Ectodermal cell (in vitro differentiated cells): Measurements from ENCODE around the gene ARHGEF6.

Source experiments
- H3K27ac ChIP-seq: 2 replicates; pipeline ENCODE4 v1.7.0; 2013; ENCODE audit warnings: mild to moderate bottlenecking, low read depth, low read length; ENCODE audit not compliant: insufficient read depth, poor library complexity, severe bottlenecking
- H3K27me3 ChIP-seq: 2 replicates; pipeline ENCODE4 v1.7.0; 2013; ENCODE audit warnings: mild to moderate bottlenecking, low read length; ENCODE audit not compliant: insufficient read depth, control insufficient read depth, poor library complexity, severe bottlenecking
- H3K36me3 ChIP-seq: one replicate; pipeline ENCODE4 v1.7.0; 2013; ENCODE audit warnings: low read length; ENCODE audit not compliant: control insufficient read depth, insufficient read depth
- H3K4me1 ChIP-seq: one replicate; pipeline ENCODE4 v1.7.0; 2013; ENCODE audit warnings: low read length; ENCODE audit not compliant: control insufficient read depth, insufficient read depth
- H3K4me3 ChIP-seq: 2 replicates; pipeline ENCODE4 v1.7.0; 2013; ENCODE audit warnings: low read depth, low read length, control low read depth; ENCODE audit not compliant: insufficient read depth
- H3K9me3 ChIP-seq: 2 replicates; pipeline ENCODE4 v1.7.0; 2013; ENCODE audit warnings: mild to moderate bottlenecking, low read length, moderate library complexity; ENCODE audit not compliant: control insufficient read depth
- WGBS, 2 experiments: methylation state at CpG; one replicate each; pipeline ENCODE4 v1.1.7; 2013; ENCODE audit warnings: missing lambda C conversion rate in 2 of 2; 5-methylcytosine and 5-hydroxymethylcytosine counted together

Gene ARHGEF6

GRCh38 chrX:136752346-136752745 lies 28.4 kb downstream of the ARHGEF6 start:
- no peak overlapping the region for H3K27ac ChIP-seq
- H3K9me3 ChIP-seq = no peaks in the 10 kb centered on the region
- 92 to 94% methylated on average over 4 of the region's 4 CpGs for WGBS, 2 experiments
- no peaks in the 10 kb centered on the region for H3K36me3 ChIP-seq
- H3K27me3 ChIP-seq = no peaks in the 10 kb centered on the region
- H3K4me1 ChIP-seq = no peaks in the 10 kb centered on the region
- no peak overlapping the region for H3K4me3 ChIP-seq

DNA sequence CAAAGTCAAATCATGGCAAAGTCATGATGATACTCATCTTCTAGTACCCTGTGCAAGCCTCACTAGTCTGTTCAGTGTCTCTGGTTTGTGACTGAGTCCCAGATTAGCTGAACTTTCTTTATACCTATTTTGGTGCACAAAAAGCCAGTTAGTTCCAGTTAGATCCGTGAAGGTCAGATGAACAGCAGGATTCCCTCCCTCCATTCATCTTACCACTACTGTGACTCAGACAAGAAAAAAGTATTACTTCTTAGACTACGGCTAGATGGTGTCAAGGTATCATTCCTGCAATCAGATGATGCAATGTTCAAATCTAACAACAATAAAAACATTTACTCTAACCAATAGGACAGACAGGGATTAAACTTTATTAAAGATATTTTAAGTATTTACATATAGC lies 30.4 kb downstream of the ARHGEF6 start:
- H3K27me3 ChIP-seq = no peaks in the 10 kb centered on the region
- H3K27ac ChIP-seq = no peak overlapping the region
- no peaks in the 10 kb centered on the region for H3K36me3 ChIP-seq
- no peaks in the 10 kb centered on the region for H3K4me1 ChIP-seq
- no peaks in the 10 kb centered on the region for H3K9me3 ChIP-seq
- H3K4me3 ChIP-seq = no peak overlapping the region
- 74 to 88% methylated on average over 2 of the region's 2 CpGs for WGBS, 2 experiments

GRCh38 chrX:136747003-136747986 lies 33.4 kb downstream of the ARHGEF6 start:
- 91 to 97% methylated on average over 6 to 7 of the region's 8 CpGs for WGBS, 2 experiments
- H3K4me3 ChIP-seq = no peak overlapping the region
- H3K36me3 ChIP-seq = no peaks in the 10 kb centered on the region
- H3K27me3 ChIP-seq = no peaks in the 10 kb centered on the region
- no peaks in the 10 kb centered on the region for H3K4me1 ChIP-seq
- no peaks in the 10 kb centered on the region for H3K9me3 ChIP-seq
- H3K27ac ChIP-seq = no peak overlapping the region

DNA sequence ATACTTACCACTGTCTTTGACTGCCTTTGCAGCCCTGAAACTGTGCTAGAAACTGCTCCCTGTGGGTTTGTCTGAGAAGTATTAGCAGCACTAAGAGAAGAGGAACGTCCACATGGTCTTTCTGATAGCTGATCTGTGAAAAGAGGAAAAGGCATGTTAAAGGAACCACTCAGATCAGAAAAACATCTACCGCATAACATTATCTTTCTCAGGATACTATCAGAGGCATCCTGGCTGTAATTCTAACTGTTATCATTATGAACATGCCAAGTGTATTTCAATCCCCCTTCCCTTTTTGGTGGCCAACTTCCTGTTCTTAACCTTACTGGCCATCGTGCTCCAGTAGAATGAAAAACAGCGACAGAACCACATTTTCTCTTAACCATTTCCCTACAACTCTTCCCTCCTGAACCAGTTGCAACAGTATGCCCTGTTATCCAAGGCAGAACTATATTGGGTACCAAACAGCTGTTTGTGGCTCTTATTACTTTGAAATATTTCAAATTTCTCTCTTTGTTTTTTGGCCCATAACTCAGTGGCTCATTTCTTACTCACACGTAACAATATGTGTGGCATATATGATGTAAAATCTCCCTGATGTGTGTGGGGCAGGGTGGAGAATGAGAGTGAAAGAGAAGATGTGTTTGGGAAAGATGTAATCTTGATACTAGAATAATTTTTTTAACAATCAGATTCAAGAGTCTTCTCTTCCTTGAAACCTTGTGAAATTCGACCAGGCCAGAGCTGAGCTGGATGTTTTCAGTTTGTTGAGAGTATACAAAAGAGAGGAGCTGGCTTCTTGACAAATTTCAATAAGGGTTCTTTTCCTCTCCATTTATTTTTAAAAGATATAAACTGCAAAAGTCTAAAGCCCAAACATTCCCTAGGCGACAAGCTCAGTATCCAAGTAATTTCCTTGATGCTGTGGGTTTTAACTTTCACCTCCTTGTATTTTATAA lies 35.2 kb downstream of the ARHGEF6 start:
- 91 to 96% methylated on average over 5 to 6 of the region's 7 CpGs for WGBS, 2 experiments
- no peaks in the 10 kb centered on the region for H3K9me3 ChIP-seq
- H3K27ac ChIP-seq = no peak overlapping the region
- H3K27me3 ChIP-seq = no peaks in the 10 kb centered on the region
- no peaks in the 10 kb centered on the region for H3K36me3 ChIP-seq
- H3K4me3 ChIP-seq = no peak overlapping the region
- no peaks in the 10 kb centered on the region for H3K4me1 ChIP-seq

- no peak overlapping the region for H3K4me3 ChIP-seq
- no peak overlapping the region for H3K27ac ChIP-seq
- 91% methylated on average over 7 of the region's 7 CpGs for WGBS, 2 experiments
- H3K27me3 ChIP-seq = no peaks in the 10 kb centered on the region
- no peaks in the 10 kb centered on the region for H3K9me3 ChIP-seq
- H3K36me3 ChIP-seq = no peaks in the 10 kb centered on the region
- no peaks in the 10 kb centered on the region for H3K4me1 ChIP-seq
Observed at GRCh38 chrX:136742721-136743379, 37.9 kb downstream of the ARHGEF6 start.

DNA sequence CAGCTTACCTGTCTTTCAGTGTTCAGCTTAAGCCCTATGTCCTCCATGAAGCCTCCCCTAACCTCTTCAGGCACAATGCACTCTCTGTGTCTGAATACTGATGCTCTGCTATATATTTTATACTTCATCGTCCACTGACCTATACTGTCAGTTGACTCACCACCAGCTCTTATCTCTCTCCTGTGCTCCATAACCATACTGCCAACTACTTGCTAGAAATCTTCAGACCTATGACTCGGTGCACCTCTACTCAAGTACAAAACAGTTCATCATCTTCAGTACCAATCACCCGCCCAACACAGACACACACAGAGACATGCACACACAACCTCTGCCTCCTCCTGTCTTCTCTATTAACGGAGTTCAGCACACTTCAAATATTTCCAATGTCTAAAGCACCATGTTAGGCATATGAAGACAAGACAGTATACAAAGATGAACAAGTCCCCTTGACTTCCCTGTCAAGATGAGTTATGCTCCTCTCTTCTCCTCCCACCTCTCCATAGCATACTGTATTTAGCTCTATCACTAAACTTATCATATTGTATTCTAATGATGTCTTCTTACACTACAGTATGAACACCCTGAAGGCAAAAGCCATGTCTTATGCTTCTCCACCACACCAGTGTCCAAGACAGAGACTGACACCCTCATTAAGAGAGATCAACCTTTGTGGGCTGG lies 42.5 kb downstream of the ARHGEF6 start:
- WGBS, 2 experiments = 89 to 97% methylated on average over 4 of the region's 4 CpGs
- H3K9me3 ChIP-seq = no peaks in the 10 kb centered on the region
- H3K4me3 ChIP-seq = no peak overlapping the region

GRCh38 chrX:136736690-136737089 lies 44.0 kb downstream of the ARHGEF6 start:
- WGBS, 2 experiments = 89 to 99% methylated on average over 6 to 7 of the region's 7 CpGs
- H3K4me3 ChIP-seq = no peak overlapping the region

More for the DNA sequence above, 42.5 kb downstream of the ARHGEF6 start:
- Histone ChIP-seq H3K36me3 (no peaks in the 10 kb centered on the region), H3K27me3 (no peaks in the 10 kb centered on the region), H3K27ac (no peak overlapping the region), H3K4me1 (no peaks in the 10 kb centered on the region)

GRCh38 chrX:136735601-136736000 lies 45.1 kb downstream of the ARHGEF6 start:
- Histone ChIP-seq H3K4me3 (no peak overlapping the region), H3K27ac (no peak overlapping the region), H3K36me3 (no peaks in the 10 kb centered on the region), H3K27me3 (no peaks in the 10 kb centered on the region), H3K9me3 (no peaks in the 10 kb centered on the region), H3K4me1 (no peaks in the 10 kb centered on the region)
- 100% methylated on average over 1 of the region's 1 CpG; no CpG with 5 or more reads in 1 of the 2 experiments for WGBS, 2 experiments

More at GRCh38 chrX:136736690-136737089, 44.0 kb downstream of the ARHGEF6 start:
- Histone ChIP-seq H3K27ac (no peak overlapping the region), H3K36me3 (no peaks in the 10 kb centered on the region), H3K9me3 (no peaks in the 10 kb centered on the region), H3K4me1 (no peaks in the 10 kb centered on the region), H3K27me3 (no peaks in the 10 kb centered on the region)

- WGBS, 2 experiments = 94 to 98% methylated on average over 3 of the region's 3 CpGs
- Histone ChIP-seq H3K27me3 (no peaks in the 10 kb centered on the region), H3K4me1 (no peaks in the 10 kb centered on the region), H3K27ac (no peak overlapping the region), H3K36me3 (no peaks in the 10 kb centered on the region), H3K9me3 (no peaks in the 10 kb centered on the region), H3K4me3 (no peak overlapping the region)
Observed at GRCh38 chrX:136733613-136734012, 47.1 kb downstream of the ARHGEF6 start.
